Left lung (tissue), 10 donors: Measurements from ENCODE around the gene PDGFC. TPM values are rescaled to one million over a fixed set of nuclear protein-coding genes. Genes with fewer than 3 reads are reported as not detected.

ENCODE experiments used
- ATAC-seq: fragments of 200-7000 bp; cut with Tn5 transposase; one replicate; pipeline ENCODE4 v1.9.1; 2020; ENCODE audit warnings: moderate library complexity
- DNase-seq, 4 donors: peaks; one replicate each; pipeline ENCODE4 v3.0.0-alpha.2; 2013 to 2020
- H3K27ac ChIP-seq, 2 donors: fragments of 200-600 bp; sonication (generic) in 1 of 2; one replicate each; pipeline versions ENCODE4 v1.5.0 to v1.8.0; 2020 to 2021
- H3K27me3 ChIP-seq, 2 donors: fragments of 200-600 bp; sonication (generic) in 1 of 2; one replicate each; pipeline versions ENCODE4 v1.5.0 to v1.8.0; 2020 to 2021
- H3K36me3 ChIP-seq, 2 donors: fragments of 200-600 bp; sonication (generic) in 1 of 2; one replicate each; pipeline versions ENCODE4 v1.5.0 to v1.8.0; 2020 to 2021
- H3K4me1 ChIP-seq, 2 donors: fragments of 200-600 bp; one replicate each; pipeline ENCODE4 v1.8.0; 2021
- H3K4me3 ChIP-seq, 2 donors: fragments of 200-600 bp; sonication (generic) in 1 of 2; one replicate each; pipeline versions ENCODE4 v1.5.0 to v1.8.0; 2020 to 2021; ENCODE audit warnings: mild to moderate bottlenecking in 1 of 2
- H3K9me3 ChIP-seq, 2 donors: fragments of 200-600 bp; sonication (generic) in 1 of 2; one replicate each; pipeline versions ENCODE4 v1.5.0 to v1.8.0; 2020 to 2021
- CTCF ChIP-seq, 2 donors: fragments of 200-600 bp; sonication (generic) in 1 of 2; IDR thresholded peaks; one replicate each; pipeline versions ENCODE4 v1.5.0 to v1.8.0; 2021; ENCODE audit warnings: antibody characterized with exemption in 2 of 2
- intact Hi-C, 2 donors: fragments of 100-400 bp; cut with DNase I; formaldehyde crosslinking; loops; one replicate each; pipeline versions ENCODE4 v1.11.2 to v1.14.2; 2022
- polyA plus RNA-seq, 6 donors: library from polyadenylated mRNA; unstranded; fragments of 120-200 nt; gene quantifications; one replicate each; pipeline ENCODE4 v1.2.1, GENCODE V29; 2013; ENCODE audit not compliant: insufficient read length in 6 of 6
- total RNA-seq, 2 donors: library from RNA; stranded (reverse); fragmentation: NEBNext Ultra II Directional; extraction: Animal tissue kit (Norgen Biotek cat#: 25700); gene quantifications; one replicate each; pipeline ENCODE4 v1.2.1, GENCODE V29; 2021
- donor health status: DM: no; HTN: yes; CAD: no.
- donor health status: DM: no; HTN: no; CAD: no.

Gene PDGFC
- total and polyA plus RNA-seq, 8 donors: 22.4 to 51.6 (median 37.4) TPM

GRCh38 chr4:156992943-156993342 is 21.3 kb upstream of the PDGFC start:
- Histone ChIP-seq H3K4me1 (no peaks in the 10 kb centered on the region), H3K36me3 (no peaks in the 10 kb centered on the region), H3K27me3 (no peaks in the 10 kb centered on the region), H3K4me3 (no peak overlapping the region), H3K27ac (no peak overlapping the region), H3K9me3 (peaks cover 0 to 27% of the 10 kb centered on the region in 2 donors)
- ATAC-seq (no peak), DNase-seq (no peak)
- intact Hi-C loops: no loop called here
- no peak for TF ChIP-seq CTCF (IDR thresholded peaks at IDR 0.05)

DNA sequence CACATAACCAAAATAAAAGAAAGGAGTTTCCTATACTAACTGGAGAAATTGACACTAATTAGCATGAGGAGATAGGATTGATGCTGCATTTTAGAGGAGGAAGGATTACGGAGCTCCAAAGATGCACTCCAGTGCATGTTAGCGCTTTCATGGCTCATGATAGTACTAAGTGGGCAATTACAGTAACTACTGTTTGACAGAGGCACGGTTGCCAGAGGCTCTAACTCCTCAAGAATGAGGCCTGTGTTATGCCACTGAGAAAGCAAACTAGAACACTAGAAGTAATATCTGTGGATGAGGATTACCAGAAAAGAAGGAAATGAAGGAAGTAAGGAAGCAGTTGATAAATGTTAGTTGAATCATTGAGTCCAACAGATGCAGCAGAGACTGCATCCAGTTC is 19.6 kb upstream of the PDGFC start:
- Histone ChIP-seq H3K4me3 (no peak overlapping the region), H3K27me3 (no peaks in the 10 kb centered on the region), H3K36me3 (no peaks in the 10 kb centered on the region), H3K4me1 (no peaks in the 10 kb centered on the region), H3K27ac (no peak overlapping the region), H3K9me3 (peaks cover 0 to 18% of the 10 kb centered on the region in 2 donors)
- TF ChIP-seq CTCF (IDR thresholded peaks at IDR 0.05): no peak
- no peak for DNase-seq
- ATAC-seq: no peak
- intact Hi-C loops: no loop called here

- peaks cover 0 to 5% of the 10 kb centered on the region in 2 donors for H3K9me3 ChIP-seq
- H3K4me1 ChIP-seq: no peaks in the 10 kb centered on the region
- DNase-seq (no peak), ATAC-seq (no peak)
- H3K27me3 ChIP-seq: no peaks in the 10 kb centered on the region
- intact Hi-C loops: no loop called here
- H3K36me3 ChIP-seq: no peaks in the 10 kb centered on the region
- no peak overlapping the region for H3K4me3 ChIP-seq
- peak in 1 of 2 donors; percentile 9 for TF ChIP-seq CTCF (IDR thresholded peaks at IDR 0.05)
- no peak overlapping the region for H3K27ac ChIP-seq
Observed at GRCh38 chr4:156983366-156983765, 11.8 kb upstream of the PDGFC start.

- no peaks in the 10 kb centered on the region for H3K27me3 ChIP-seq
- H3K4me3 ChIP-seq: no peak overlapping the region
- no peaks in the 10 kb centered on the region for H3K4me1 ChIP-seq
- ATAC-seq: no peak
- no peak for TF ChIP-seq CTCF (IDR thresholded peaks at IDR 0.05)
- no peaks in the 10 kb centered on the region for H3K36me3 ChIP-seq
- no peak for DNase-seq
- intact Hi-C loops: no loop called here
- H3K9me3 ChIP-seq: no peaks in the 10 kb centered on the region
- no peak overlapping the region for H3K27ac ChIP-seq
Observed at GRCh38 chr4:156981262-156981769, 9.7 kb upstream of the PDGFC start.

DNA sequence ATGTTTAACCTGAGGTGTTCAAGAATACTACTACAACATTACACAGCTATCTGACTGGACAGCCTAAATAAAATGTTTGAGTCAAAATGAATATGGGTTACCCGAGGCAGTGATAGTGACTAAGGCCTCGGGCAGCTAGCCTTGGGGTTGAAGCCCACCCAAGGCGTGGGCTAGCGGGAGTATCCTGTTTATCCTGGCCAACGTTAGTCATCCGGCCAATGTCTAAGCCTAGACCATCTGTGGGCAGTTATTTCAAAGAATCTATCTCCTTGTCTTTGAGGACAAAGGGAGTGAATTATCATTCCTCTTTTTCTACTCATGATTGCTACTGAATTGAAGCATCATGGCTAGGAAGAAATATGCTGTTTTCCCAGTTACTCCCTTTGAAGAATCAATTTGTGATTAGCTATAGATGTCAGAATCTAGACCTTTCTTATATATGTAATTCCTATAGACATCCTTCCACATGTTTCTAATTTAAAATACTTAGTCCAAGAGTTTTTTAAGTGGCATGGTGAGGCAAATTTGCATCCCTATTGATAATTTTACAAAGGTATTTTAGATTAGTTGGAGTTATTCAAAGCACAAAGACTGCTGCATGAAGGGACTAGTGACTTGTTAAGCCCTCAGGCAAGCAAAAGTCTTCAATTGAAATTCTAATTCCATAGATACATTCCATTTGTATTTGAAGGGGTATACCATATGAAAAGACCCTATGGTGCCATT is 6.0 kb upstream of the PDGFC start:
- no peak for DNase-seq
- Histone ChIP-seq H3K4me1 (peaks cover 0 to 1% of the 10 kb centered on the region in 2 donors), H3K27ac (no peak overlapping the region), H3K36me3 (no peaks in the 10 kb centered on the region), H3K27me3 (no peaks in the 10 kb centered on the region), H3K9me3 (no peaks in the 10 kb centered on the region), H3K4me3 (no peak overlapping the region)
- TF ChIP-seq CTCF (IDR thresholded peaks at IDR 0.05): no peak
- intact Hi-C loops: no loop called here
- peak; percentile 27 for ATAC-seq
